ENCODE data around the gene FLCN. TPM values are rescaled to one million over a fixed set of nuclear protein-coding genes. Genes with fewer than 3 reads are reported as not detected.
"Not testable (repeated sequence)": the region's sequence is repeated elsewhere in the genome, so short reads cannot be mapped to it uniquely, and the experiment has no call there.

The FLCN gene
- total RNA-seq, 1 donor from 2014 or later: 46.6 TPM

DNA sequence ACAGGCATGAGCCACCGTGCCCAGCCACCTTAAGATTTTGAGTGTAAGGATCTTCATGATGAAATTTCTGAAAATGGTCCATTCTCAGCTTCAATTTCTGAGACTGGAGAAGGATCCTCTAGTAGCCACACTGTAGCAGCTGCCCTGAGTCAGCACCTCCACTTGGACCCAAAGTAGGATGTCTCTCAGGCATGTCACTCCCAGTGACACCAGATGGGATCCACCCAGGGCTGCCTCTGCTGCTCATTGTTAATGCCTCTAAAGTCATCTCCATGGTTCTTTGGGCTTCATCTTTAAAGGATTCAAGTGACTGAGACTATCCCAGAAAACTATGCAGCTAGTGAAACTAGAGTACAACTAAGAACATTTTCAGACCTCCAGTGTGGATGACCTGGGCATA lies 38.7 kb downstream of the FLCN start:
- TF ChIP-seq, protein P1, sequence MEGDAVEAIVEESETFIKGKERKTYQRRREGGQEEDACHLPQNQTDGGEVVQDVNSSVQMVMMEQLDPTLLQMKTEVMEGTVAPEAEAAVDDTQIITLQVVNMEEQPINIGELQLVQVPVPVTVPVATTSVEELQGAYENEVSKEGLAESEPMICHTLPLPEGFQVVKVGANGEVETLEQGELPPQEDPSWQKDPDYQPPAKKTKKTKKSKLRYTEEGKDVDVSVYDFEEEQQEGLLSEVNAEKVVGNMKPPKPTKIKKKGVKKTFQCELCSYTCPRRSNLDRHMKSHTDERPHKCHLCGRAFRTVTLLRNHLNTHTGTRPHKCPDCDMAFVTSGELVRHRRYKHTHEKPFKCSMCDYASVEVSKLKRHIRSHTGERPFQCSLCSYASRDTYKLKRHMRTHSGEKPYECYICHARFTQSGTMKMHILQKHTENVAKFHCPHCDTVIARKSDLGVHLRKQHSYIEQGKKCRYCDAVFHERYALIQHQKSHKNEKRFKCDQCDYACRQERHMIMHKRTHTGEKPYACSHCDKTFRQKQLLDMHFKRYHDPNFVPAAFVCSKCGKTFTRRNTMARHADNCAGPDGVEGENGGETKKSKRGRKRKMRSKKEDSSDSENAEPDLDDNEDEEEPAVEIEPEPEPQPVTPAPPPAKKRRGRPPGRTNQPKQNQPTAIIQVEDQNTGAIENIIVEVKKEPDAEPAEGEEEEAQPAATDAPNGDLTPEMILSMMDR (IDR thresholded peaks at IDR 0.05; ENCODE audit: borderline replicate concordance): no peak
- DNase-seq: no peak
- Histone ChIP-seq H3K9me3 (replicated peaks) (no peaks in the 10 kb centered on the region), H3K27me3 (ENCODE audit: low read depth) (no peaks in the 10 kb centered on the region), H3K36me3 (no peaks in the 10 kb centered on the region), H3K4me1 (peaks cover 33% of the 10 kb centered on the region), H3K4me3 (no peak overlapping the region), H3K27ac (replicated peaks) (no peak overlapping the region)
- intact Hi-C loops (cut with micrococcal nuclease): no loop called here

DNA sequence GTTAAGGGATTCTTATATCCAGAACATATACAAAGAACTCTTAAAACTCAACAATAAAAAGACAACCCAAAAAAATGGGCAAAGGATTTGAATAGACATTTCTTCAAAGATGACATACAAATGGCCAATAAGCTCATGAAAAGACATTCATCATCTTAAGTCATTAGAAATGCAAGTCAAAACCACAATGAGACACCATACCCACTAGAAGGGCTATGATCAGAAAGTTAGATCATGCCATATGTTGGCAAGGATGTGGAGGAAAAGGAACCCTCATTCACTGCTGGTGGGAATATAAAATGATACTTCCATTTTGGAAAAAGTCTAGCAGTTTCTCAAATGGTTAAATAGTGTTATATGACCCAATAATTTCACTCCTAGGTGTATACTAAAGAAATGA lies 40.2 kb downstream of the FLCN start:
- TF ChIP-seq, protein P1 (IDR thresholded peaks at IDR 0.05; ENCODE audit: borderline replicate concordance): no peak
- DNase-seq: no peak
- intact Hi-C loops (cut with micrococcal nuclease): no loop called here
- Histone ChIP-seq H3K4me1 (peaks cover 32% of the 10 kb centered on the region), H3K27ac (replicated peaks) (no peak overlapping the region), H3K36me3 (no peaks in the 10 kb centered on the region), H3K9me3 (replicated peaks) (no peaks in the 10 kb centered on the region), H3K27me3 (ENCODE audit: low read depth) (no peaks in the 10 kb centered on the region), H3K4me3 (no peak overlapping the region)

DNA sequence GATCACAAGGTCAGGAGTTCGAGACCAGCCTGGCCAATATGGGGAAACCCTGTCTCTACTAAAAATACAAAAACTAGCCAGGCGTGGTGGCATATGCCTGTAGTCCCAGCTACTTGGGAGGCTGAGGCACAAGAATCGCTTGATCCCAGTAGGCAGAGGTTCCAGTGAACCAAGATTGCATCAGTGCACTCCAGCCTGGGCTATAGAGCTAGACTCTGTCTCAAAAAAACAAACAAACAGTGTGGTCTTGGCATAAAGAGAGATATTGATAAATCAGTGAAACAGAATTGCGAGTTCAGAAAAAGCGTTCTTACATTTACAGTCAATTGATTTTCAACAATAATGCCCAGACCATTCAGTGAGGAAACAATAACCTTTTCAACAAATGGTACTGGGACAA lies 41.5 kb downstream of the FLCN start:
- H3K36me3 ChIP-seq; intact Hi-C loops (cut with micrococcal nuclease); H3K4me3 ChIP-seq; H3K9me3 ChIP-seq (replicated peaks); H3K27me3 ChIP-seq (ENCODE audit: low read depth); DNase-seq; H3K27ac ChIP-seq (replicated peaks): not testable (repeated sequence)
- peaks cover 33% of the 10 kb centered on the region for H3K4me1 ChIP-seq

DNA sequence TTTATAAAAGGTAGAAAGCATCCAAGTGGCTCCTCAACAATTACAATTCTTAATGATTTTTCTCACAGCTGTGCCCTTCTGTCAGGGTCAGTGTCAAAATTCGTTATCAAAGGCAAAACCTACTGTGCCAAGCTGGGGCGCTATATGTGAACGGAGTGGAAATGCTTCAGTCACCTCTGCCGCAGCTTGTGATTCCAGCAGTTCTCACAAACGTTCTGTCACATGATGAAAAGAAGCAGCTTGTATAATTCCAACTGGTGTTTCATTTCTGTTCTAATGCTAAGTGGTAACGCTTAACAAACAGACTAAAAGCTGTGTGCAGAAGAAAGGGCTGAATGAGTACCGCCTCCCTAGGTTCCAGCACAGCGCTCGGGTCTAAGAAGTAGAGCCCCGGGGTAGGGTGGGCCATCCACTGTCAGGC lies 45.0 kb downstream of the FLCN start:
- peak overlapping the region; percentile 8 for H3K4me3 ChIP-seq
- H3K36me3 ChIP-seq: peaks cover 16% of the 10 kb centered on the region
- no peaks in the 10 kb centered on the region for H3K27me3 ChIP-seq (ENCODE audit: low read depth)
- no peaks in the 10 kb centered on the region for H3K9me3 ChIP-seq (replicated peaks)
- TF ChIP-seq, protein P1 (IDR thresholded peaks at IDR 0.05; ENCODE audit: borderline replicate concordance): no peak
- peaks cover 45% of the 10 kb centered on the region for H3K4me1 ChIP-seq
- intact Hi-C loops (cut with micrococcal nuclease): no loop called here
- H3K27ac ChIP-seq (replicated peaks): peak overlapping the region; percentile 89
- DNase-seq: no peak

DNA sequence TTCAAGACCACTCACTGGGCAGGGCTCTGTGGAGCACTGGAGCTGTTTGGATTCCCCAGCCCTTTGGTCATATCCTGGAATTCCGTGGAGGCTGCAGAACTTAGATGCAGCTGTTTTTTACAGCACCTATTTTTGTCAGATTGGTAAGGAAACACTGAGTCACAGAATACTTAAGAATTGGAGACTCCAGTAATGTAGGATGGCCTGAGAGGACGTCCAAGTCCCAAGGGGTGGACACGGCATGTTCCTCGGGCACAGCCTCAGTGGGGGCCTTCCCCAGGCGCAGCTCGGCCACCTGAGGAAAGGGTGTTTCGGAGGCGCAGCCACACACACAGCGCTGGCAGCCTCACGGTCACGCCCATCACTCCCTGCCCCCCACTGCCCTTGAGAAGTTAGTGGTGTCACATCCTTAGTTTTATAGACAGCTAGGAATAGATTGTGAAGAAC lies 45.6 kb downstream of the FLCN start:
- peaks cover 51% of the 10 kb centered on the region for H3K4me1 ChIP-seq
- H3K27ac ChIP-seq (replicated peaks): peak overlapping the region; percentile 89
- TF ChIP-seq, protein P1 (IDR thresholded peaks at IDR 0.05; ENCODE audit: borderline replicate concordance): no peak
- peaks cover 17% of the 10 kb centered on the region for H3K36me3 ChIP-seq
- intact Hi-C loops (cut with micrococcal nuclease): no loop called here
- no peaks in the 10 kb centered on the region for H3K27me3 ChIP-seq (ENCODE audit: low read depth)
- peak overlapping the region; percentile 8 for H3K4me3 ChIP-seq
- DNase-seq: peak; percentile 69
- no peaks in the 10 kb centered on the region for H3K9me3 ChIP-seq (replicated peaks)

DNA sequence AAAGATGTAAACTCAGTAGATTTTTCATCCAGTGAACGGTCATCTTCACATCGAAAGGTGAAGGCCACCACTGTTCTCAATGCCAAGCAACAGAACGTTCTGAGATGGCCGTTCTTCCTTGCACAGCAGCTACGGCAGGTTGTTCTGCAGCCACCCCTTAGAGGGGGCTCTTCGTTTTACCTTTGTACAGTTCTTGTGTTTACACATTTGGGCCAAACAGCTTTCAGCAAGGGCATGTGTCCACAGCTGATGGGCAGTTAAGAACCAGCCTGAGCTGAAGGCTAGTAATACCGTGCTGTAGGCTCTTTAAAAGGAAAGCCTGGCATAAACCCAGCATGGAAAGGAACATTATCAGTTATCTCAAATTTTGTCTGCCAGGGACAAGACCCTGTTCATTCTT lies 46.8 kb downstream of the FLCN start:
- H3K27me3 ChIP-seq (ENCODE audit: low read depth): no peaks in the 10 kb centered on the region
- H3K36me3 ChIP-seq: peaks cover 17% of the 10 kb centered on the region
- no peak overlapping the region for H3K4me3 ChIP-seq
- H3K4me1 ChIP-seq: peaks cover 63% of the 10 kb centered on the region
- intact Hi-C loops (cut with micrococcal nuclease): no loop called here
- H3K9me3 ChIP-seq (replicated peaks): no peaks in the 10 kb centered on the region
- TF ChIP-seq, protein P1 (IDR thresholded peaks at IDR 0.05; ENCODE audit: borderline replicate concordance): peak; percentile 13
- DNase-seq: peak; percentile 14
- peak overlapping the region; percentile 89 for H3K27ac ChIP-seq (replicated peaks)

Data from left ventricle myocardium inferior (tissue), 1 donor.